Activated CD4-positive, alpha-beta memory T cell treated with anti-CD3 and anti-CD28 coated beads, Interleukin-2, amount 10 ng/mL, durations not matched to agents 7 days and 5 days (primary cell): ENCODE measurements around the gene NUDT8. TPM values are rescaled to one million over a fixed set of nuclear protein-coding genes. Genes with fewer than 3 reads are reported as not detected.
"Not testable (repeated sequence)": the region's sequence is repeated elsewhere in the genome, so short reads cannot be mapped to it uniquely, and the experiment has no call there.

Source experiments
- CTCF ChIA-PET: fragments of 350-600 bp; sonication (Branson Sonifier 250); formaldehyde crosslinking; loops from one replicate; lab custom pipeline; 2021; ENCODE audit warnings: antibody characterized with exemption, inconsistent platforms; lab: Charles Lee
- POLR2A ChIA-PET: fragments of 350-600 bp; sonication (Branson Sonifier 250); formaldehyde crosslinking; loops from one replicate; lab custom pipeline; 2021; ENCODE audit warnings: antibody characterized with exemption; lab: Charles Lee
- DNase-seq: peaks from one replicate; pipeline ENCODE4 v3.0.0-alpha.2; 2020
- H3K27ac Mint-ChIP-seq: one replicate; pipeline ENCODE4 v1.8.0; 2021; ENCODE audit warnings: mild to moderate bottlenecking, mixed read lengths
- H3K27me3 Mint-ChIP-seq: one replicate; pipeline ENCODE4 v1.8.0; 2021; ENCODE audit warnings: mixed read lengths
- H3K36me3 Mint-ChIP-seq: one replicate; pipeline ENCODE4 v1.8.0; 2021; ENCODE audit warnings: low read depth, mixed read lengths
- H3K4me1 Mint-ChIP-seq: one replicate; pipeline ENCODE4 v1.8.0; 2021; ENCODE audit warnings: mixed read lengths
- H3K4me3 Mint-ChIP-seq: one replicate; pipeline ENCODE4 v1.8.0; 2021; ENCODE audit warnings: mild to moderate bottlenecking, mixed read lengths
- H3K9me3 Mint-ChIP-seq: one replicate; pipeline ENCODE4 v1.8.0; 2021; ENCODE audit warnings: mixed read lengths
- total RNA-seq, 2 experiments: library from RNA; stranded (reverse); gene quantifications; one replicate each; pipeline ENCODE4 v1.2.3, GENCODE V29; 2021

The NUDT8 gene
- total RNA-seq, 2 experiments from 2014 or later, result 9.3 to 10.8 TPM

- H3K36me3 Mint-ChIP-seq, result no peaks in the 10 kb centered on the region
- DNase-seq, result no peak
- ChIA-PET CTCF (no interaction called here), POLR2A (no interaction called here)
- H3K27me3 Mint-ChIP-seq, result peaks cover 9% of the 10 kb centered on the region
- no peak overlapping the region for H3K4me3 Mint-ChIP-seq
- H3K4me1 Mint-ChIP-seq, result no peaks in the 10 kb centered on the region
- H3K9me3 Mint-ChIP-seq, result no peaks in the 10 kb centered on the region
- H3K27ac Mint-ChIP-seq, result no peak overlapping the region
Observed at GRCh38 chr11:67665541-67666302, 36.0 kb upstream of the NUDT8 start.

GRCh38 chr11:67664696-67665540 lies 35.2 kb upstream of the NUDT8 start:
- H3K4me3 Mint-ChIP-seq, result no peak overlapping the region
- CTCF ChIA-PET, result no interaction called here
- no peaks in the 10 kb centered on the region for H3K9me3 Mint-ChIP-seq
- POLR2A ChIA-PET, result no interaction called here
- H3K27me3 Mint-ChIP-seq, result peaks cover 9% of the 10 kb centered on the region
- no peak for DNase-seq
- H3K27ac Mint-ChIP-seq, result no peak overlapping the region
- H3K36me3 Mint-ChIP-seq, result no peaks in the 10 kb centered on the region
- no peaks in the 10 kb centered on the region for H3K4me1 Mint-ChIP-seq

GRCh38 chr11:67664213-67664585 lies 34.5 kb upstream of the NUDT8 start:
- no peaks in the 10 kb centered on the region for H3K4me1 Mint-ChIP-seq
- no peaks in the 10 kb centered on the region for H3K9me3 Mint-ChIP-seq
- no peak overlapping the region for H3K4me3 Mint-ChIP-seq
- ChIA-PET CTCF (no interaction called here), POLR2A (no interaction called here)
- DNase-seq, result no peak
- no peaks in the 10 kb centered on the region for H3K36me3 Mint-ChIP-seq
- H3K27me3 Mint-ChIP-seq, result peaks cover 9% of the 10 kb centered on the region
- H3K27ac Mint-ChIP-seq, result no peak overlapping the region

GRCh38 chr11:67663532-67664212 lies 33.9 kb upstream of the NUDT8 start:
- Mint-ChIP-seq H3K36me3 (no peaks in the 10 kb centered on the region), H3K4me1 (peaks cover under 1% of the 10 kb centered on the region), H3K9me3 (no peaks in the 10 kb centered on the region), H3K4me3 (no peak overlapping the region), H3K27me3 (peaks cover 9% of the 10 kb centered on the region), H3K27ac (no peak overlapping the region)
- DNase-seq, result no peak
- ChIA-PET CTCF (no interaction called here), POLR2A (no interaction called here)

- H3K27me3 Mint-ChIP-seq, result peaks cover 9% of the 10 kb centered on the region
- CTCF ChIA-PET, result no interaction called here
Observed at GRCh38 chr11:67662835-67663531, 33.2 kb upstream of the NUDT8 start.

GRCh38 chr11:67662142-67662834 lies 32.6 kb upstream of the NUDT8 start:
- no peak for DNase-seq
- CTCF ChIA-PET, result no interaction called here
- H3K4me3 Mint-ChIP-seq, result no peak overlapping the region
- POLR2A ChIA-PET, result no interaction called here
- no peak overlapping the region for H3K27ac Mint-ChIP-seq
- H3K4me1 Mint-ChIP-seq, result peaks cover 6% of the 10 kb centered on the region
- no peaks in the 10 kb centered on the region for H3K36me3 Mint-ChIP-seq
- H3K27me3 Mint-ChIP-seq, result peaks cover 9% of the 10 kb centered on the region
- no peaks in the 10 kb centered on the region for H3K9me3 Mint-ChIP-seq

More at GRCh38 chr11:67662835-67663531, 33.2 kb upstream of the NUDT8 start:
- Mint-ChIP-seq H3K9me3 (no peaks in the 10 kb centered on the region), H3K36me3 (no peaks in the 10 kb centered on the region), H3K4me1 (peaks cover 3% of the 10 kb centered on the region), H3K27ac (no peak overlapping the region), H3K4me3 (no peak overlapping the region)
- no peak for DNase-seq
- POLR2A ChIA-PET, result no interaction called here

- H3K27me3 Mint-ChIP-seq, H3K36me3 Mint-ChIP-seq, H3K9me3 Mint-ChIP-seq, H3K4me3 Mint-ChIP-seq, DNase-seq, POLR2A ChIA-PET, H3K27ac Mint-ChIP-seq: not testable (repeated sequence)
- H3K4me1 Mint-ChIP-seq, result peaks cover 10% of the 10 kb centered on the region
- CTCF ChIA-PET, result interaction anchor here (0.8 to 4.9 kb wide), 4 partner anchors 9 to 32 kb away, joined by 3 to 56 read pairs (median 4); partner anchors contain the start of gene NUDT8
Observed at GRCh38 chr11:67660752-67661151, 31.0 kb upstream of the NUDT8 start.

GRCh38 chr11:67659651-67660165 lies 30.0 kb upstream of the NUDT8 start:
- H3K4me3 Mint-ChIP-seq, H3K36me3 Mint-ChIP-seq, H3K27me3 Mint-ChIP-seq, H3K27ac Mint-ChIP-seq, DNase-seq, H3K9me3 Mint-ChIP-seq: not testable (repeated sequence)
- POLR2A ChIA-PET, result interaction anchor here (1.3 kb wide), 1 partner anchor 29 kb away, joined by 3 read pairs; no protein-coding TSS in a partner anchor
- CTCF ChIA-PET, result interaction anchor here (0.6 to 4.9 kb wide), 9 partner anchors 11 to 45 kb away, joined by 3 to 56 read pairs (median 4); partner anchors contain the start of gene NUDT8
- H3K4me1 Mint-ChIP-seq, result peaks cover 10% of the 10 kb centered on the region

- H3K4me3 Mint-ChIP-seq, result no peak overlapping the region
- H3K4me1 Mint-ChIP-seq, result peaks cover 12% of the 10 kb centered on the region
- DNase-seq, result no peak
- peaks cover 12% of the 10 kb centered on the region for H3K27me3 Mint-ChIP-seq
- peaks cover 10% of the 10 kb centered on the region for H3K36me3 Mint-ChIP-seq
- POLR2A ChIA-PET, result interaction anchor here (1.0 to 1.2 kb wide), 3 partner anchors 10 to 27 kb away, joined by 3 read pairs; no protein-coding TSS in a partner anchor
- CTCF ChIA-PET, result interaction anchor here (1.1 to 4.9 kb wide), 4 partner anchors 9 to 43 kb away, joined by 6 to 56 read pairs (median 10); partner anchors contain the start of gene NUDT8
- H3K27ac Mint-ChIP-seq, result peak overlapping the region; percentile 35
- H3K9me3 Mint-ChIP-seq, result peaks cover 2% of the 10 kb centered on the region
Observed at GRCh38 chr11:67657300-67657699, 27.6 kb upstream of the NUDT8 start.

- peaks cover 12% of the 10 kb centered on the region for H3K4me1 Mint-ChIP-seq
- no peak overlapping the region for H3K4me3 Mint-ChIP-seq
- H3K27me3 Mint-ChIP-seq, result peaks cover 14% of the 10 kb centered on the region
- peaks cover 2% of the 10 kb centered on the region for H3K9me3 Mint-ChIP-seq
- ChIA-PET POLR2A (interaction anchor here (1.2 kb wide), 1 partner anchor 11 kb away, joined by 3 read pairs; no protein-coding TSS in a partner anchor), CTCF (interaction anchor here (4.9 kb wide), 1 partner anchor 27 kb away, joined by 56 read pairs; the partner anchor contains the start of gene NUDT8)
- no peak for DNase-seq
- no peak overlapping the region for H3K27ac Mint-ChIP-seq
- H3K36me3 Mint-ChIP-seq, result peaks cover 10% of the 10 kb centered on the region
Observed at GRCh38 chr11:67656278-67656922, 26.7 kb upstream of the NUDT8 start.

GRCh38 chr11:67654225-67654624 lies 24.5 kb upstream of the NUDT8 start:
- Mint-ChIP-seq H3K9me3 (peaks cover 2% of the 10 kb centered on the region), H3K27ac (no peak overlapping the region), H3K36me3 (peaks cover 10% of the 10 kb centered on the region), H3K27me3 (peaks cover 9% of the 10 kb centered on the region), H3K4me1 (peaks cover 28% of the 10 kb centered on the region), H3K4me3 (no peak overlapping the region)
- DNase-seq, result no peak
- ChIA-PET POLR2A (no interaction called here), CTCF (interaction anchor here (1.2 kb wide), 1 partner anchor 24 kb away, joined by 3 read pairs; the partner anchor contains the start of gene NUDT8)
